GM21367 (cell line): ENCODE results near the gene SIRT6.
"Not testable (repeated sequence)": the region's sequence is repeated elsewhere in the genome, so short reads cannot be mapped to it uniquely, and the experiment has no call there.

ENCODE experiments used
- ATAC-seq: cut with Tn5 transposase; IDR thresholded peaks from one replicate; pipeline ENCODE4 v1.9.1; 2021; ENCODE audit not compliant: unreplicated experiment

The SIRT6 gene

DNA sequence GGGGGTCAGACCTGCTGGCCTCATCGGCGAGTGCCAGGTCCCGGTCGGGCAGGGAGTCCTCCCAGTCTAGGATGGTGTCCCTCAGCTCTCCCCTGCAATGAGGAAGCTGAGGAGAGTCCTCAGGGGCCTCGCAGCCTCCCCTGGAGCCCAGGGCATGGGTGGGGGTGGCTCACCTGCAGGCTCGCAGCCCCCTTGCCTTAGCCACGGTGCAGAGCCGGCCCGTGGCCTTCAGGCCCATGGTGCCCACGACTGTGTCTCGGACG lies 6.8 kb downstream of the SIRT6 start:
- ATAC-seq: no peak

DNA sequence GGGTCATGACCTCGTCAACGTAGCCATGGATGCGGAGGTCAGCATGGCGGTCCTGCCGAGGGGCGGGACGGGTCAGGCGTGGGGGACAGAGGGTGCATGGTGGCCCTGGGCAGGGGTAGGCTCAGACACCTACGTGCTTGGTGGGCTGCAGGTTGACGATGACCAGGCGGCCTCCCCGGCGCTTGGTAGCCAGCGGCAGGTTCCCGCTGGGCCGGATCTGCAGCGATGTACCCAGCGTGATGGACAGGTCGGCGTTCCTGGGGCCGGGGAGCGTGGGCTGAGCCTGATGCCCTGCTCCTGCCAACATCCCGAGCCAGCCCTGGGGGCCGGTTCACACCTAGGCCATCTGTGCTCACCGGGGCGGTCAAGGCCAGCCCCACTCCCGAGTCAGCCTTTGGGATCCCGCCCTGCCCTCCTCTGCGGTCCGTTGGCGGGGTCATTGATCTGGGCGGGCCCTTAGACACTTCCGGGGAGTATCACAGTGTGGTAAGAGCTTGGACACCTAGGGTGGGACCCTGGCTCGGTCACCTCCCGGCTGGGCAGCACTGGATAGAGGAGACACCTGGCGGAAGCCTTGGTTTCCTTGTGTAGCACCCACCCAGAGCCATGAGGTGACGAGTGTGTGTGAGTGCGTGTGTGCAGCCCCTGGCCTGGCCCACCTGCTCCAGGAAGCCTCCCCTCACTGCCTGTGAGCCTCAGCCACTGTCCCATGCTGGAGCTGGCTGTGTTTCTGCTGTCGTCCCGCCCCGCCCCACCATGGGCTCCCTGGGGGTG lies 7.3 kb downstream of the SIRT6 start:
- ATAC-seq: no peak

DNA sequence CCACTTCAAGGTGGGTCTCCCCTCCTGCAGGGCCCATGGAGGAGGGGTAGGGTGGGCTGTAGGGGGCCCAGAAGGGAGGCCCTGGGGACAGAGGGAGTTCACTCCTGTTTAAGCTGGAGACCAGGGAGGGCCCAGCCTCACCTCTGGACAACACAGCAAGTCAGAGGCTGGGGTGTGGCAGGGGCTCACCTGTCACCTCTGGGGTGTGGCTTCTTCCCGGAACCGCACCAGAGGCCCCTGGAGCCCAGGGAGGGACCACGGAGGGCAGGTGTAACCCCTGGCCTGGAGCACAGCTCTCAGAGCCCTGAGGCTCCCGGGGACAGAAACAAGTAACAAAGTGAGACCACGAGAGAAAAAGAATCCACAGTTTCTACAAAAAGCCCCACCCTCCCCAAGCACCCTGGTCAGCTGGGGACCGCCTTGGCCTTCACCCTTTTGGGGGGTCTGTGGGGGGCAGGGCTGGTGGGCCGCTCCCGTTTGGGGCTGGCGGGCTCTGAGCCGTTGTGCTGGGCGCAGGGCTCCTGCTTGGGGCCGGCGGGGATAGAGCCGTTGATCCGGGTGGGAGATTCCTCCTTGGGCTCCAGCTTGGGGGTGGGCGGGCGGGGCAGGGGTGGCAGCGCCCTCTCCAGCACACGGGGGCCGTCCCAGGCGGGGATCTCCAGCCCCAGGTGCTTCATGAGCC lies 8.0 kb downstream of the SIRT6 start:
- ATAC-seq: no peak

DNA sequence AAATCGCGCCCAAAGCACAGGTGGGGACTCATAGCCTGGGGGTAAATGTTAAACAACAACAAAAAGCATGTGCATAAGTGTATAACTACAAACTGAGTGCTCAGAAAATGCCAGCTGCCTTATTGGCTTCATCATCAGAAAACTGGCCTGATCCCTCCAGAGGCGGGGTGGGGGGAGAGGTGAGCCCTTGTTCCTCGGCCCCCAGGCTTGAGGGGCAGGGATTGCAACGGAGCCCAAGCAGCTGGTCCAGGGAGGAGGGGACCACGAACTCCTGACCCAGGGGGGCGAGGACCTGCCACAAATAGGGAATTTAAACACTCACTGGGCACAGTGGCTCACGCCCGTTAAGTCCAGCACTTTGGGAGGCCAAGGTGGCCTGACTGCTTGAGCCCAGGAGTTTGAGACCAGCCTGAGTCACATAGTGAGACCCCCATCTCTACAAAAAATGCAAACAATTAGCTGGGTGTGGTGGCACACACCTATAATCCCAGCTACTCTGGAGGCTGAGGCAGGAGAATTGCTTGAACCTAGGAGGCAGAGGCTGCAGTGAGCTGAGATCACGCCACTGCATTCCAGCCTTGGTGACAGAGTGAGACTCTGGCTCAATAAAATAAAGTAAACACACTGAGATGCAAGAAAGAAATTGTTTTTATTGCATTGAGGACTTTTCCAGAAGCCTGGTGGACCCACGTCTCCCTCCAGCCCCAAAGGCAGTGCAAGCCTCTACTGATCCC lies 8.7 kb downstream of the SIRT6 start:
- no peak for ATAC-seq

DNA sequence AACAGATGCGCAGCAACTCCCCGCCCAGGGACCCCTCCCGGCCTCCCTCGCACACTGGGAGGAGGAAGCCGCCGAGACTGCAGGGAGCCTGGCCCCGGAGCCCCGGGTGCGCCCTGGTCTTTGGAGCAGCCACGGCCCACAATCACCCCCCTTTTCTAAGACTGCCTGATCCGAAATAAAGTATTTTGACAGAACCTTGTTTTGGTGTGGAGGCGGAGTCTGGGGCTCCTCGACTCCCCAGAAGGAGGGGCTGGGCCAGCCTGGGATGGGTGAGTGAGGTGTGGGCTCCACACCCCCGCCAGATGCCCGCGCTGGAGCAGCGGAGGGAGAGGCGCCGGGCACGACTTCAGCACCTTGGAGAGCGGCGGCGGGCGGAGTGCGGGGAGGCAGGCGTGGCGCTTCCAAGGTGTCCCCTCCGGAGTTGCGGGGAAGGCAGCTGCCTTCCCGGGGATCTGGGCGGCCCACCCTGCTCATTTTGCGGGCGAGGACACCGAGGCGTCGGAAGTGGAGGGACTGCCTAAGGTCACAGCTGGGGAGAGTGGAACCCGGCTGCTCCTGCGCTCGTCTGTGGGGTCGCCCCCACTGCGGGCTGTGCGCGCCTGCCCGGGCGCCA lies 9.4 kb downstream of the SIRT6 start:
- ATAC-seq: no peak

DNA sequence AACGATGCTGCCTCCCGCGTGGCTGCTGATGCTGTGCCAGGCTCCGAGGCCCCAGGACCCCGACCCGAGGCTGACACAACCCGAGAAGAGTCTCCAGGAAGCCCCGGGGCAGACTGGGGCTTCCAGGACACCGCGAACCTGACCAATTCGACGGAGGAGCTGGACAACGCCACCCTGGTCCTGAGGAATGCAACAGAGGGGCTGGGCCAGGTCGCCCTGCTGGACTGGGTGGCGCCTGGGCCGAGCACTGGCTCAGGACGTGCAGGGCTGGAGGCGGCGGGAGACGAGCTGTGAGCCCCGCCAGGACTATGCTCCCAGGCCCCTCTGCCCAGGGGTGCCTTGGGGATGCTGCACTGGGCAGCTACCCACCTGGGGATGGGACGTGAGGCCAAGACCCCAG lies 10.7 kb downstream of the SIRT6 start:
- ATAC-seq: no peak

DNA sequence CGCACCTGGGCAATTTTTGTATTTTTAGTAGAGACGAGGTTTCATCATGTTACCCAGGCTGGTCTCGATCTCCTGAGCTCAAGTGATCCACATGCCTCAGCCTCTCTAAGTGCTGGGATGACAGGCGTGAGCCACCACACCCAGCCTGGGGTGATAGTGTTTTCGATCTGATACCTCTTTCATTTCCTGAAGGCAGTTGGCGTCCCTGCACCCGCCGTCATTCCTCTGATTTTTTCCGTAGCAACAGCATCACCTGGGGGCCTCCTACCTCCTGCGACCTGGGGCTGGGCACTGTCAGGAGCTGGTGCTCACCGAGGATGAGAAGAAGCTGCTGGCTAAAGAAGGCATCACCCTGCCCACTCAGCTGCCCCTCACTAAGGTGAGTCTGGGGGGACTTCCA lies 18.1 kb downstream of the SIRT6 start:
- no peak for ATAC-seq

DNA sequence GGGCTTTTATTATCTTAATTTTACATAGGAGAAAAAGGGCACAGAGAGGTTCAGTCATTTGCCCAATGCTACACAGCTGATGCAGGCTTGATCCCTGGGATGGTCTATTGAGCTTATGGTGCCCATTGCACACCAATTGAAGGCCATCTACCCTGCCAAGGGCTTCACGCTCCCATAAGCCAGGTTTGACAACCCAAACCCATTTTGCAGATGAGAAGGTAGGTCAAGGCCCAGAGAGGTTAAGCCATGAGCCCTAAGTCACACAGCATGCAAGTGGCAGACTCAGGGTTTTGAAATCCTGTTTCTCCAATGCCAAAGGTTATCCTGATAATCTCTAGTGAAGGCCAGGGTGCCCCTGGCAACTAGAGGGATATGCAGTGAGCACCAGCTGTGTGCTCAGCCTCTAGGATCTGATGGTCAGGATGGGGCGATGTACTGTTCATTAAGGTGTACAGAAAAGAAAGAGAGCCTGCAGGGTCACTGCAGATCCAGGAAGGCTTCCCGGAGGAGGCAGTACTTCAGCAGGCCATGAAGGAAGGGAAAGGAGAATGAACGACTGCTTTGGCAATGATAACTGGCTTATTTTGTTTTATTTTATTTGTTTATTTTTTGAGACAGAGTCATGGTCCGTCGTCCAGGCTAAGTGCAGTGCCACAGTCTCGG lies 20.8 kb downstream of the SIRT6 start:
- ATAC-seq: no peak

DNA sequence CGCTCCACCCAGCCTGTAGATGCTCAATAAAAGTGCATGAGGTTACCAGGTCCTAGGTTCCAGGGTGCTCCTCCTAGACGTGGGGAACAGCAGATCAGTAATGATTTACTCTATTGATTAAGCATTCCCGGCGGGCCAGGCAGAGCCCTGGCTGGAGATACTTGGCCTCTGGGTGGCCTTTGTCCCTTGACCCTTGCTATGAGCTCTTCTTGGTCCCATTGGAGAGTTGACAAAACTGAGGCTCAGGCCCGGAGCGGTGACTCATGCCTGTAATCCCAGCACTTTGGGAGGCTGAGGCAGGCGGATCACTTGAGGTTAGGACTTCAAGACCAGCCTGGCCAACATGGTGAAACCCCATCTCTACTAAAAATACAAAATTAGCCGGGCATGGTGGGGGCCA lies 24.4 kb downstream of the SIRT6 start:
- not testable (repeated sequence) for ATAC-seq

DNA sequence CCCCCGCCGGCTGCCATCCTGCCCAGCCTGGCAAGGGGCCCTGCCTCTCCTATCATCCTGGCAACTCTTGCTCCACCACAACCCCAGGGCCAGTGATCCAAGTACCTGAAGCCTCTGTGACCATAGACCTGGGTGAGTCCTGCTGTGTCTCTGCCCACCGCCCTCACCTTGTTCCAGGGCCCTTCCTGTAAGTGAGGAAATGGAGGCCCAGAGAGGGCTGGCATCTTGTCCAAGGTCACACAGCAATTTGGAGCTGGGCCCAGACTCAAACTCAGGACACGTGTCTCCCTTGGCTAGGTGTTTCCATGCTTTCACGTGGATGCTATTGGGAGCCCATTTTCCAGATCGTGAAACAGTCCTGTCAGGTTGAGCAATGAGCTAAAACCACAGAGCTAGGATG lies 25.2 kb downstream of the SIRT6 start:
- ATAC-seq: no peak

DNA sequence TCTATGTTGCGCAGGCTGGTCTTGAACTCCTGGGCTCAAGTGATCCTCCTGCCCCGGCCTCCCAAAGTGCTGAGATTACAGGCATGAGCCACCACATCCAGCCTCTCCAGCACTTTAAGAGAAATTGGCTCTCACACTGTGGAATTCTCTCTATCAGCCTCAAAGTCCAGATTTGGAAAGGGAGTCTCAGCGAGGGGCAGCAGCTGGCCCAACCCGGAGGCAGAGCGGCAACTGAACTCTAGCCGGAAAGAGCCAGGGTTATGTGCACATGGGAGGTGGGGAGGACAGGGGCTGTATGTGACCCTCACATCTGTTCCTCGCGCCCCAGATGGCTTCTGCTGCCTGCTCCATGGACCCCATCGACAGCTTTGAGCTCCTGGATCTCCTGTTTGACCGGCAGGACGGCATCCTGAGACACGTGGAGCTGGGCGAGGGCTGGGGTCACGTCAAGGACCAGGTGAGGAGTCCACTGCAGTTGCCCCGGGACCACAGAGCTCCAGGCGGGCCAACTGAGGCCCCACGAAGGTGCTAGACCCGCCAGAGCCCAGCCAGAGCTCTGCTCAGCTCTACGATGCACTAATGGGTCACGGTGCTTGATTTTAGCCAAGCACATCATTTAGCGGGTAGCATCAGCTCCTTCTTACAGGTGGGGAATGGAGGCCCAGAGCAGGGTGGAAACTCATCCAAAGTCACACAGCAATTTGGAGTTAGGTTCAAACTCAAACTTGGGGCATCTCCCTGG lies 27.6 kb downstream of the SIRT6 start:
- no peak for ATAC-seq

DNA sequence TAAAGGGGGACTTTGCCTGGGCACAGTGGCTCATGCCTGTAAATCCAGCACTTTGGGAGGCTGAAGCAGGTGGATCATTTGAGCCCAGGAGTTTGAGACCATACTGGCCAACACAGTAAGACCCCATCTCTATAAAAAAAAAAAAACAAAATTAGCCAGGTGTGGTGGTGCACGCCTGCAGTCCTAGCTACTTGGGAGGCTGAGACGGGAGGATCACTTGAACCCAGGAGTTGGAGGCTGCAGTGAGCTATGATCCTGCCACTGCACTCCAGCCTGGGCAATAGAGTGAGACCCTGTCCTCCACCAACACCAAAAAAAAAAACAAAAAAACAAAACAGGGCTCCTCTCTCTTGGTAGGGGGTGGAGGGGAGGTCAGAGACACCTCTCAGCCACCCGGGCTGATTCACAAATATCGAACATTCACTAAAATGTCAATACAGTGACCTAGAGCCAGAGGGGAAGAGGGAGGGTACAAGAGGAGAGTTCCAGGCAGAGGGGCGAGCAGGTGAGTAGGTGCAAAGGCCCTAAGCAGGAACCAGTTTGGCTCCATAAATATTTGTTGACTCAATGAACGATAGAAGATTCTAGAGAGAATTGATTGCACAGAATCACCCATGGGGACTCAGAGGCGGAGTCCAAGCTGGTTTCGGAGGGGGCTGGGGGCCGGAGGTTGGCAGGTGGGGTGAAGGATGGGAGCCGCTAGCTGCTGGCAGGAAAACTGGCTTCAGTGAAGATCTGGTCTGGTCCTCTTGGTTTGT lies 29.9 kb downstream of the SIRT6 start:
- no peak for ATAC-seq

DNA sequence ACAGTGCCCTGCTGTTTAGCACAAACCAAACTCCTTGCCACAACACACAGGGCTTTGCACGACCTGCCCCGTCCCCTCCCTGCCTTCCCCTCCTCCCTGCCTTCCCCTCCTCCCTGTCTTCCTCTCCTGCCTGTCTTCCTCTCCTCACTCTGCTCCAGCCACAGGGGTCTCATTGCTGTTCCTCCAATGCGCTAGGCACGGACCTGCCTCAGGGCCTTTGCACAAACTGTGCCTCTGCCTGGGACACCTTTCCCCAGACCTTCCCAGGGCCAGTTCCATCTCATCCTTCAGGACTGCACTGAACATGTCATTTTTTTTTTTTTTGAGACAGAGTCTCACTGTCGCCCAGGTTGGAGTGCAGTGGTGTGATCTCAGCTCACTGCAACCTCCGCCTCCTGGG lies 30.7 kb downstream of the SIRT6 start:
- no peak for ATAC-seq

DNA sequence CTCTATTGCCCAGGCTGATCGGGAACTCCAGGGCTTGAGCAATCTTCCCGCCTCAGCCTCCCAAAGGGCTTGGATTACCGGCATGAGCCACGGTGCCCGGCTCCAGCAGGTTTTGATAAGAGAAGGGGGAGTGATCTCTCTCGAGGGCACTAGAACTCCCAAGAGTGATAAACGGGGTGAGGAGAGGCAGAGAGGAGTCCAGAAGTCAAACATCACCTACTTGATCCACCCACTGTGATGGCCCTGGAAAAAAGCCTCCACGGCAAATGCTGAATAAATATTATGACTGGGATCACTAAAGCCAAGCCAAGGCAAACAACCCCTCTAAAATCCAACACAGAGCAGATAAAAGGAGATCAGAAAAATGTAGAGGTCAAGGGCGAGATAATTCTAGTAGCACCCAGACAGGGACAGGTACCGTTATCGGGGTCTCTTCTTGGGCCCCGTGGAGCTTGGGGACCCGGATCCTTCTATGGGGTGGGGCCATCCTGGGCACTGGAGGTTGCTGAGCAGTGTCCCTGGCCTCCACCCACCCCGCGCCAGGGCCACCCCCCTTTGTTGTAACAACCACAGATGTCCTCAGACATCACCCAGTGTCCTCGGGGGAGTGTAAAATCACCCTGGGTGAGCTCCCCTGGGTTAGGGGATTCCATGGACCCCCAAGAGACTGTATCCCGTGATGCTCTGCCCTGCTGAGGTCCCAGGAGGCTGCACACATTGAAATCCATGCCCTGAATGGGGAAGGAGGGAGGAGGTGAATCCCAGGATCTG lies 32.7 kb downstream of the SIRT6 start:
- ATAC-seq: no peak

DNA sequence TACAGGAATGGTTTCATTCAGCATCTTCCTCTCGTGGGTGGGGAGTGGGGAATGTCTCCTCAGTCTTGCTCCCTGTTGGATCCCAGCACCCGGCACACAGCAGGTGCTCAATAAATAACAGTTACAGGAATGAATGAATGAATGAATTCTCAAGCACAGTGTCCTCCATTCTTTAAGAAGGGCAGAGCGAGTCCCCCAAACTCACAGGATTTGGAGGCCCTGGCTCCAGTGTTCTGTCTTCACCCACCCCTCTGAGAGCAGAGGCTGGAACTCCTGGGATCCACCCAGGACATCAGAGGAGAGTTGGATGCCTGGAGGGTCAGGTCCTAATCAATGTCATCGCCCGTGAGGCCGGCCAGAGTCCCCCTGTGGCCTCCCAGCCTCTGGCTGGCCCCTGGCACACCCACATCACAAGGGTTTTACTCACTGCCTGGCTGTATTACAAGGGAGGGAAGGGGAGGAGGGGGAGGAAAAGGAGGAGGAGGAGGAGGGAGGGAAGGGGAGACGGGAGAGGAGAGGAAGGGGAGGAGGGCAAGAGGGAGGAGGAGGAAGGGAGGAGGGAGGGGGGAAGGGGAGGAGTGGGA lies 37.6 kb downstream of the SIRT6 start:
- no peak for ATAC-seq

DNA sequence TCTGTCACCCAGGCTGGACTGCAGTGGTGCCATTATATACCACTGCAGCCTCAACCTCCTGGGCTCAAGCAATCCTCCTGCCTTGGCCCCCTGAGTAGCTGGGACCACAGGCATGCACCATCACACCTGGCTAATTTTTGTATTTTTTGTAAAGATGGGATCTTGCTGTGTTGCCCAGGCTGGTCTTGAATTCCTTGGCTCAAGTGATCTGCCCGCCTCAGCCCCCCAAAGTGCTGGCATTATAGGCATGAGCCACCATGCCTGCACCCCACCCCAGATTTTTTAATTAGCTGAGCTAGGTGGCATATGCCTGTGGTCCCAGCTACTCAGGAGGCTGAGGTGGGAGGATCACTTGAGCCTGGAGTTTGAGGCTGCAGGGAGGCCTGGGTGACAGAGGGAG lies 39.4 kb downstream of the SIRT6 start:
- ATAC-seq: not testable (repeated sequence)

DNA sequence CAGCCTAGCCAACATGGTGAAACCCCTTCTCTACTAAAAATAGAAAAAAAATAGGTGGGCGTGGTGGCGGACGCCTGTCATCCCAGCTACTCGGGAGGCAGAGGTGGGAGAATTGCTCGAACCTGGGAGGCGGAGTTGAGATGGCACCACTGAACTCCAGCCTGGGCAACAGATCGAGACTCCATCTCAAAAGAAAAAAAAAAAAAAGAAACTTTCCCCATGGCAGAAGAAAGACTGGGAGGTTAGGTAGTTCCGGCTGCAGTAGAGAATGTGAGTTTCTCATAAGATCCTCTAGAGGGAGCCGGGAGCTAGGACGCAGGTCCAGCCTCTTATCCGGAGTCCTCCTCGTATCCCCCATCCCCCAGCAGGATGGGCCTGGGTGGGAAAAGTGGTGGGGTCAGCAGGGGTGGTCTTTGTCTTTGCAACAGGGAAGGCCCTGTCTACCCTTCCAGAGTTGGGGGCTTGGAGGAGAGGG lies 42.1 kb downstream of the SIRT6 start:
- ATAC-seq: no peak

DNA sequence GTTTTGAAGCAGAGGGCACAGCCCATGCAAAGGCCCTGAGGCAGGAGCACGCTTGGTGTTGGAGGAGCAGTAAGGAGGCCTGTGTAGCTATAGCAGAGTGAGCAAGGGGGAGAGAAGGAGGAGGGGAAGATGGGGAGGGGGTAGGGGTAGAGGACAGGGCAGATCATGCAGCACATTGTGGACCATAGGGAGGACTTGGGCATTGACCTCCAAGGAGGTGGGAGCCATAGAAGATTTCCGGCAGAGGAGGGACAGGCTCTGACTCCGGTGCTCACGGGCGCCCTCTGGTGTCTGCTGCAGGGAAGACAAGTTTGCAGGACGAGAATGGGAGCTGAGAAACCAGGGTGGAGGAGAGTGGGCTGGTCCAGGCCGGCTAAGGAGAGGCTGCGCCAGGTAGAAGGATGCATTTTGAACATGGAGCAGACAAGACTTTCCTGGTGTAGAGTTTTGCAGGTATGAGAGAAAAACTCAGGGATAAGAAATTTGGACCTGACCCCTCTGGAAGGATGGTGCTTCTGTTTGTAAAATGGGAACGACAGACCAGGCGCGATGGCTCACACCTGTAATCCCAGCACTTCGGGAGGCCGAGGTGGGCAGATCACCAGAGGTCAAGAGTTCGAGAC lies 42.6 kb downstream of the SIRT6 start:
- no peak for ATAC-seq
